Endothelial cell (in vitro differentiated cells): ENCODE data around the gene CNPY4. TPM values are rescaled to one million over a fixed set of nuclear protein-coding genes. Genes with fewer than 3 reads are reported as not detected.
A peak's percentile ranks its signal among the peaks of the same experiment; 100 is the strongest.

Source experiments
- DNase-seq: peaks from one replicate; pipeline ENCODE4 v3.0.0; 2021; ENCODE audit warnings: low spot score
- H3K27ac Mint-ChIP-seq: one replicate; pipeline ENCODE4 v1.8.0; 2021; ENCODE audit warnings: mixed read lengths, inconsistent platforms; ENCODE audit not compliant: unreplicated experiment
- H3K27me3 Mint-ChIP-seq: one replicate; pipeline ENCODE4 v1.8.0; 2021; ENCODE audit warnings: mild to moderate bottlenecking, moderate library complexity, mixed read lengths, inconsistent platforms; ENCODE audit not compliant: unreplicated experiment
- H3K36me3 Mint-ChIP-seq: one replicate; pipeline ENCODE4 v1.8.0; 2021; ENCODE audit warnings: mild to moderate bottlenecking, low read depth, mixed read lengths, inconsistent platforms; ENCODE audit not compliant: unreplicated experiment
- H3K4me1 Mint-ChIP-seq: one replicate; pipeline ENCODE4 v1.8.0; 2021; ENCODE audit warnings: mild to moderate bottlenecking, mixed read lengths, inconsistent platforms; ENCODE audit not compliant: unreplicated experiment
- H3K4me3 Mint-ChIP-seq: one replicate; pipeline ENCODE4 v1.8.0; 2021; ENCODE audit warnings: mild to moderate bottlenecking, mixed read lengths, inconsistent platforms; ENCODE audit not compliant: unreplicated experiment
- H3K9me3 Mint-ChIP-seq: one replicate; pipeline ENCODE4 v1.8.0; 2021; ENCODE audit warnings: mixed read lengths, inconsistent platforms; ENCODE audit not compliant: unreplicated experiment
- CTCF ChIP-seq: fragments of 200-600 bp; sonication (generic); IDR thresholded peaks from one replicate; pipeline ENCODE4 v1.5.0; 2021; ENCODE audit warnings: antibody characterized with exemption; ENCODE audit not compliant: unreplicated experiment
- total RNA-seq: library from RNA; stranded (reverse); fragmentation: NEBNext Ultra II Directional; extraction: Animal tissue kit (Norgen Biotek cat#: 25700); gene quantifications from one replicate; pipeline ENCODE4 v1.2.1, GENCODE V29; 2021; ENCODE audit not compliant: unreplicated experiment

CNPY4 gene
- total RNA-seq, 1 donor from 2014 or later = 28.3 TPM

- TF ChIP-seq CTCF = no peak
- Mint-ChIP-seq H3K4me1 (peaks cover 42% of the 10 kb centered on the region), H3K4me3 (peak within 1 kb of the TSS; percentile 96), H3K27me3 (peaks cover 13% of the 10 kb centered on the region), H3K27ac (peak within 1 kb of the TSS; percentile 92), H3K36me3 (peaks cover 34% of the 10 kb centered on the region), H3K9me3 (no peaks in the 10 kb centered on the region)
- peak; percentile 84 for DNase-seq
Observed at GRCh38 chr7:100088621-100089457, 30.6 kb upstream of the CNPY4 start, which contains the start of gene COPS6. COPS6 (plus strand) TSS chr7:100088969; CDS start chr7:100088991, 22 bp downstream.

- Mint-ChIP-seq H3K9me3 (no peaks in the 10 kb centered on the region), H3K27ac (peak overlapping the region; percentile 91), H3K27me3 (peaks cover 14% of the 10 kb centered on the region), H3K4me3 (peak overlapping the region; percentile 96), H3K36me3 (peaks cover 40% of the 10 kb centered on the region), H3K4me1 (peaks cover 43% of the 10 kb centered on the region)
- no peak for DNase-seq
- TF ChIP-seq CTCF = no peak
Observed at GRCh38 chr7:100089458-100090196, 29.8 kb upstream of the CNPY4 start.

GRCh38 chr7:100090527-100091410, 28.7 kb upstream of the CNPY4 start:
- Mint-ChIP-seq H3K4me1 (peaks cover 52% of the 10 kb centered on the region), H3K9me3 (no peaks in the 10 kb centered on the region), H3K36me3 (peaks cover 48% of the 10 kb centered on the region), H3K27me3 (peaks cover 18% of the 10 kb centered on the region), H3K4me3 (peak overlapping the region; percentile 67), H3K27ac (peak overlapping the region; percentile 74)
- no peak for TF ChIP-seq CTCF
- DNase-seq = no peak

- Mint-ChIP-seq H3K9me3 (no peaks in the 10 kb centered on the region), H3K36me3 (peaks cover 51% of the 10 kb centered on the region), H3K4me1 (peaks cover 54% of the 10 kb centered on the region), H3K27me3 (peaks cover 24% of the 10 kb centered on the region), H3K4me3 (peak overlapping the region; percentile 53), H3K27ac (peak overlapping the region; percentile 75)
- no peak for TF ChIP-seq CTCF
- DNase-seq = no peak
Observed at GRCh38 chr7:100091411-100092181, 27.8 kb upstream of the CNPY4 start.
